Ascending aorta (tissue), 2 donors: Measurements from ENCODE around the gene SUGP1. TPM values are rescaled to one million over a fixed set of nuclear protein-coding genes. Genes with fewer than 3 reads are reported as not detected.

Experiments
- DNase-seq, 2 donors: peaks; one replicate each; pipeline ENCODE4 v3.0.0-alpha.2; 2019; ENCODE audit warnings: low spot score in 2 of 2
- H3K27ac ChIP-seq, 2 donors: fragments of 200-600 bp; sonication (generic); one replicate each; pipeline ENCODE4 v1.5.1; 2016 to 2017; ENCODE audit warnings: mild to moderate bottlenecking in 1 of 2
- H3K27me3 ChIP-seq: fragments of 200-600 bp; sonication (generic); one replicate; pipeline ENCODE4 v1.5.1; 2017
- H3K36me3 ChIP-seq, 2 donors: fragments of 200-600 bp; sonication (generic); one replicate each; pipeline ENCODE4 v1.5.1; 2016
- H3K4me1 ChIP-seq, 2 donors: fragments of 200-600 bp; sonication (generic); one replicate each; pipeline ENCODE4 v1.5.1; 2016 to 2017; ENCODE audit warnings: mild to moderate bottlenecking in 1 of 2
- H3K4me3 ChIP-seq, 2 donors: fragments of 200-600 bp; sonication (generic); one replicate each; pipeline ENCODE4 v1.5.1; 2016 to 2017; ENCODE audit warnings: mild to moderate bottlenecking in 1 of 2
- H3K9me3 ChIP-seq, 2 donors: fragments of 200-600 bp; sonication (generic); one replicate each; pipeline ENCODE4 v1.5.1; 2016
- intact Hi-C: fragments of 100-400 bp; cut with DNase I; formaldehyde crosslinking; loops from one replicate; pipeline ENCODE4 v1.15.1; 2023
- total RNA-seq: library from RNA; depleted of rRNA; stranded (reverse); fragments of >200 nt; gene quantifications from one replicate; pipeline ENCODE4 v1.1.0, GENCODE V29; 2016
- TF ChIP-seq, protein P1 (sequence below), 3 experiments: fragments of 200-600 bp in 2 of 3; fragments of 450-650 bp in 1 of 3; sonication (generic) in 2 of 3; IDR thresholded peaks; one replicate each; pipeline ENCODE4 v1.5.1; 2016 to 2019; ENCODE audit warnings: antibody characterized with exemption in 3 of 3, mild to moderate bottlenecking in 1 of 3, moderate library complexity in 1 of 3

The SUGP1 gene
- total RNA-seq, 1 donor from 2014 or later = 42.9 TPM

DNA sequence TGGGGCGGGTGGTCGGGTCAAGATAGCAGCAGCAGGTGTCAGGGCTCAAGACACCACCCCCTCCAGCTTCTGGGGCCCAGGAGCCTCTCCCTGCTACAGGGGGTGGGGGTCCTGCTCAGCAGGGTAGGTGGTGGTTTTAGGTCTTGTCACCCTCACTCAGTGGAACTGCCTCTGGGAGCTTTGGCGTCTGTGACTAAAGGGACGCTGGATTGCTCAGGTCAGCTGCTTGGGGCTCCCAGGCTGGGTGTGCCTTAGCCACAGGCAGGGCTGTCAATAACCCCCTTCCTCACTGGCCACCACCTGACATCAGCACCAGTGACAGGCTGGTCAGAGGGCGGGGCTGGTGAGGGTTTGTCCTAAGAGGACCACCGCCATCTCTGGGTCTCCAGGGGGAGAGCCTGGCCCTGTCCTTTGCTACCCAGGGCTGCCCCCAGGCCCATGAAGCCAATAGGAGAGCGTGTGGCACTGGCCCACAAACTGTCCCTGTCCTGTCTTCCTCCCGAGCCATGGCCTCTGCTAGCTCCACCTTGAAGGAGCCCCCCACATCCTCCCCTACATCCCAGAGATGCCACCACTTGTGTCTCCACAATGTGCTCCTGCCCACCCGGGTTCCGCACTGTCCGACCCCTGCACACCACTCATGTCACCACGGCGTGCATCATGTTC lies 36.7 kb upstream of the SUGP1 start:
- TF ChIP-seq, protein P1, sequence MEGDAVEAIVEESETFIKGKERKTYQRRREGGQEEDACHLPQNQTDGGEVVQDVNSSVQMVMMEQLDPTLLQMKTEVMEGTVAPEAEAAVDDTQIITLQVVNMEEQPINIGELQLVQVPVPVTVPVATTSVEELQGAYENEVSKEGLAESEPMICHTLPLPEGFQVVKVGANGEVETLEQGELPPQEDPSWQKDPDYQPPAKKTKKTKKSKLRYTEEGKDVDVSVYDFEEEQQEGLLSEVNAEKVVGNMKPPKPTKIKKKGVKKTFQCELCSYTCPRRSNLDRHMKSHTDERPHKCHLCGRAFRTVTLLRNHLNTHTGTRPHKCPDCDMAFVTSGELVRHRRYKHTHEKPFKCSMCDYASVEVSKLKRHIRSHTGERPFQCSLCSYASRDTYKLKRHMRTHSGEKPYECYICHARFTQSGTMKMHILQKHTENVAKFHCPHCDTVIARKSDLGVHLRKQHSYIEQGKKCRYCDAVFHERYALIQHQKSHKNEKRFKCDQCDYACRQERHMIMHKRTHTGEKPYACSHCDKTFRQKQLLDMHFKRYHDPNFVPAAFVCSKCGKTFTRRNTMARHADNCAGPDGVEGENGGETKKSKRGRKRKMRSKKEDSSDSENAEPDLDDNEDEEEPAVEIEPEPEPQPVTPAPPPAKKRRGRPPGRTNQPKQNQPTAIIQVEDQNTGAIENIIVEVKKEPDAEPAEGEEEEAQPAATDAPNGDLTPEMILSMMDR (IDR thresholded peaks at IDR 0.05) = no peak
- H3K27ac ChIP-seq = no peak overlapping the region
- no peak for DNase-seq
- H3K4me1 ChIP-seq = no peaks in the 10 kb centered on the region
- H3K27me3 ChIP-seq = no peaks in the 10 kb centered on the region
- H3K36me3 ChIP-seq = peaks cover 52 to 63% of the 10 kb centered on the region in 2 donors
- no peaks in the 10 kb centered on the region for H3K9me3 ChIP-seq
- intact Hi-C loops = no loop called here
- no peak overlapping the region for H3K4me3 ChIP-seq

DNA sequence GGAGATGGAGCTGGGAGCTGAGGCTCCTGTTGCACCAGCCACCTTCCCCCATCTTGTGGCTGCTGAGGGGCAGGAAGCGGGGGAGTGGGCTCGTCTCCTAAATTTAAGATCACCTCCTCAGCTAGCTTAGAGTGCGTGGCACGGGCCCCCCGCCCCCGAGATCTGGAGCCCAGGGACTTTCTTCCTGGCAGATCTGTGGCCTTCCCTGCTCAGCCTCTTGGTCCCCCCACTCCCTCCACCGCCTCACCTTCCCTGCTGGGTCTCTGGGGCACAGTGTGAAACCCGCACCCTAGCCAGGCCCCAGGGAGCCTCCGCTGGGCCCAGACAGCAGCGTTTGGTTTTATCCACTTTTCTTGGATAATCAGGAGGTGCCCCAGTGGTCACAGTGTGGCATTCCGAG lies 36.2 kb upstream of the SUGP1 start:
- Histone ChIP-seq H3K27me3 (no peaks in the 10 kb centered on the region), H3K27ac (no peak overlapping the region), H3K9me3 (no peaks in the 10 kb centered on the region), H3K4me3 (no peak overlapping the region), H3K36me3 (peaks cover 58 to 66% of the 10 kb centered on the region in 2 donors), H3K4me1 (no peaks in the 10 kb centered on the region)
- intact Hi-C loops = no loop called here
- TF ChIP-seq, protein P1 (IDR thresholded peaks at IDR 0.05) = no peak
- no peak for DNase-seq

DNA sequence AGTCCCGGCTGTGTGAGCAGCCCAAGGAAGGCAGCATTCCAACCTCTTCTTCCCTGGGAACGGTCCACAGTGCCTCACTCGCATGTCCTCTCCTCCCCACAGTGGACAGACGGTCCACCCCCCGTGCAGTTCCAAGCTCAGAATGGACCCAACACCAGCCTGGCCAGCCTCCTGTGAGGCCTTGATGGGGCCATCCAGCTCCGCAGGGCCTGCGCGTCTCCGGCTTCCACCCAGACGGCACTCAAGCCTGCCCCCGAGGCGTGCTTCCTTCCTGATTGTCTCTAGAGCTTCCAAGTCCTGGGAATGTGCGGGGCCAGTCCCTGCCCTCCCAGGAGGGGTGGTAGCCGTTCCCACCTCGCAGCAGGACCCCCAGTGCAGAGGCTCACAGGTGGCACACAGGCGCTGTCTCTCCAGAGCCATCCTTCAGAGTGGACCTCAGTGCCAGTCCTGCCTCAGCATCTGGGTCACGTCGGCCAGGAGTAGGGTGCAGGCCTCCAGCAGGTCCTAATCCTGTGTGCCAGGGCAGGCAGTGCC lies 35.4 kb upstream of the SUGP1 start:
- no peak for DNase-seq
- TF ChIP-seq, protein P1 (IDR thresholded peaks at IDR 0.05) = no peak
- H3K9me3 ChIP-seq = no peaks in the 10 kb centered on the region
- no peak overlapping the region for H3K4me3 ChIP-seq
- H3K27me3 ChIP-seq = no peaks in the 10 kb centered on the region
- no peaks in the 10 kb centered on the region for H3K4me1 ChIP-seq
- intact Hi-C loops = no loop called here
- no peak overlapping the region for H3K27ac ChIP-seq
- H3K36me3 ChIP-seq = peaks cover 65 to 74% of the 10 kb centered on the region in 2 donors

DNA sequence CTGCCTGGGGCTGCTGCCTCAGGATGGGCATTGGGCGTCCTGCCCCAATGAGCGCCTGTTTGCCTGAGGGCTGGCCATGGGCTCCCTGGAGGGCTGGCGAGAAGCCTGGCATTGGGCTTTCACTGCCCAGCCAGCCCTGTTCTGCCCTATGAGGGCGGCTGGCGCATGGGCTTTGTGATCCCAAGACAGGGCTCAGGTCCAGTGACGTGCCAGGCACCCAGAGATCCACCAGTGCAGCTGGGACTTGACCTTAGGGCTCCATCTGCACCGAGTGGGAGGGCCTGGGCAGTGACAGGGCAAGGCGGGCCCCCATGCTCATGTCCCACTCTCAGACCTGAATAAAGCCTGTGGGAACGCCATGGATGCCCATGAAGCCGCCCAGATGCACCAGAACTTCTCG lies 34.6 kb upstream of the SUGP1 start:
- TF ChIP-seq, protein P1 (IDR thresholded peaks at IDR 0.05) = no peak

DNA sequence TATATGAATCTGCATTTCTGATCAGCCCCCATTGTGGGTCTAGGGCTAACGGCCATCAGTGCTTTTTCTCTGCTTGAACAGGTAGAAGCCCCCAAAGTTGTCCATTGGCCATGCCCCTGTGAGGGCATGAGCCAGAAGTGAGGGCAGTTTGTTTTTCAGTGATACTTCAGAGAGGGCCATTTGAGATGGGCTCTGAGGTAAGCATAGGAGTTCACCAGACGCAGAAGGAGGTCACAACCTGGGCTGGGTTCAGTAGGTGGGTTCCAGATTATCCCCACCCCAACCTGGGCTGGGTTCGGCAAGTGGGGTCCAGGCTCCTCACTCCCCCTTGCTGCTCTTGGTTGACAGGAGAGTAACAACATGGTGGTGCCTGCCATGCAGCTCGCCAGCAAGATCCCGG lies 33.7 kb upstream of the SUGP1 start:
- Histone ChIP-seq H3K27me3 (no peaks in the 10 kb centered on the region), H3K9me3 (no peaks in the 10 kb centered on the region), H3K4me3 (no peak overlapping the region), H3K36me3 (peaks cover 76 to 90% of the 10 kb centered on the region in 2 donors), H3K27ac (no peak overlapping the region), H3K4me1 (no peaks in the 10 kb centered on the region)
- DNase-seq = no peak
- TF ChIP-seq, protein P1 (IDR thresholded peaks at IDR 0.05) = no peak
- intact Hi-C loops = no loop called here

More for the DNA sequence above, 34.6 kb upstream of the SUGP1 start:
- peaks cover 69 to 80% of the 10 kb centered on the region in 2 donors for H3K36me3 ChIP-seq
- no peaks in the 10 kb centered on the region for H3K4me1 ChIP-seq
- intact Hi-C loops = no loop called here
- no peak for DNase-seq
- H3K27me3 ChIP-seq = no peaks in the 10 kb centered on the region
- no peaks in the 10 kb centered on the region for H3K9me3 ChIP-seq
- H3K4me3 ChIP-seq = no peak overlapping the region
- no peak overlapping the region for H3K27ac ChIP-seq
